ENCODE measurements around the gene C22orf23.

DNA sequence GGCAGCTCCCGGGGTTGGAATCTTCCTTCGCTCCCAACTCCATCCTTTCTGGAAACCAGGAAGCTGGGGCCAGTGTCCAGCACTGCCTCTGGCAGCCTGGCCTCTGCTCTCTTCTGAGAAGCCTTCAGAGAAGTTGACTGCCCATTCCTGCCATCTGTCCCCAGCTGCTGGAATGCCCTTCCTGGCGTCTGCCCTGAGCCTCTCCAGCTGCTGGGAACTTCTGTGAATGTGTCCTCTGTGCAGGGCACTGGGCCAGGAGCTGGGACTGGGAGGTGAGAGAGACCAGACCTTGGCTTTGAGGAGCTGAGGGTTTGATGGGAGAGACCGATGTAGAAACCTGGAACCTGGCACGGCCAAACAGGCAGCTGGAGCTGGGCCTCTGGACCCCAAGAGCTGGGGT lies 36.9 kb upstream of the C22orf23 start:
- no peak for TF ChIP-seq POLR2A (IDR thresholded peaks at IDR 0.05)
- TF ChIP-seq, protein P1, sequence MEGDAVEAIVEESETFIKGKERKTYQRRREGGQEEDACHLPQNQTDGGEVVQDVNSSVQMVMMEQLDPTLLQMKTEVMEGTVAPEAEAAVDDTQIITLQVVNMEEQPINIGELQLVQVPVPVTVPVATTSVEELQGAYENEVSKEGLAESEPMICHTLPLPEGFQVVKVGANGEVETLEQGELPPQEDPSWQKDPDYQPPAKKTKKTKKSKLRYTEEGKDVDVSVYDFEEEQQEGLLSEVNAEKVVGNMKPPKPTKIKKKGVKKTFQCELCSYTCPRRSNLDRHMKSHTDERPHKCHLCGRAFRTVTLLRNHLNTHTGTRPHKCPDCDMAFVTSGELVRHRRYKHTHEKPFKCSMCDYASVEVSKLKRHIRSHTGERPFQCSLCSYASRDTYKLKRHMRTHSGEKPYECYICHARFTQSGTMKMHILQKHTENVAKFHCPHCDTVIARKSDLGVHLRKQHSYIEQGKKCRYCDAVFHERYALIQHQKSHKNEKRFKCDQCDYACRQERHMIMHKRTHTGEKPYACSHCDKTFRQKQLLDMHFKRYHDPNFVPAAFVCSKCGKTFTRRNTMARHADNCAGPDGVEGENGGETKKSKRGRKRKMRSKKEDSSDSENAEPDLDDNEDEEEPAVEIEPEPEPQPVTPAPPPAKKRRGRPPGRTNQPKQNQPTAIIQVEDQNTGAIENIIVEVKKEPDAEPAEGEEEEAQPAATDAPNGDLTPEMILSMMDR (IDR thresholded peaks at IDR 0.05), result no peak

All from heart left ventricle (tissue), 13 donors.